Limb (tissue), 2 donors: Measurements from ENCODE around the gene CTAGE1.
"Not testable (repeated sequence)": the region's sequence is repeated elsewhere in the genome, so short reads cannot be mapped to it uniquely, and the experiment has no call there.

Experiments
- DNase-seq, 2 donors: peaks; one replicate each; pipeline ENCODE4 v3.0.0-alpha.2; 2016; ENCODE audit errors: extremely low spot score in 2 of 2

The CTAGE1 gene

GRCh38 chr18:22417496-22418188 lies at the start of gene CTAGE1:
Gene CTAGE1 (minus strand): TSS chr18:22417915. CDS start chr18:22417811, 104 bp downstream.
- DNase-seq: no peak

GRCh38 chr18:22466608-22467395 lies 49.1 kb upstream of the CTAGE1 start:
- no peak for DNase-seq

DNA sequence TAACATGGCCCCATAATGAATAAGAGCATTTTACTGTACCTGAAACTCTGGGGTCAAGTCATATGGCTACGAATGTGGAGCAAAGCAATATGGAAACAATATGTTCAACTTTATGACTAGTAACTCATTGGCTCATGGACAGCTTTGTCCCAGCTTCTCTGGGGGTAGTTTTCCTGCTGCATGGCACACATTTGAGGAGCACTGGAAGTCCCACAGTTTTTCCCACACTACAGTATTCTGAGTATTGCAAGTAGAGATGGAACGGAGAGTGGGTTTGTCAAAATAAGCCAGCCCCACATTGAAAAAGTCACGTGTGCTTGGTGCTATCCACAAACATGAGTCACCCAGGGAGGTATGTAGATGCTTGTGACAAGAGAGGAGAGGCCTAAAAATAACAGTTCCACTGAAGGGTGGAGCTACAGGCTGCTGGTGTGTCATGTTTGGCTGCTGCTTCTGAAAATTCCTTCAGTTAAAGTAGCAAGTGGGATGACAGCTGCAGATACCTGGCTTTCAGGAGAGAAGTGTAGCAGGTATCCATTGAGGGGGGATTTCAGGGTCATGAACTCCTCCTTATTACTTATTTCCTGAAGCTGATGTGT lies 48.2 kb upstream of the CTAGE1 start:
- DNase-seq: peak in 1 of 2 donors; percentile 27

GRCh38 chr18:22463076-22463475 lies 45.4 kb upstream of the CTAGE1 start:
- no peak for DNase-seq

DNA sequence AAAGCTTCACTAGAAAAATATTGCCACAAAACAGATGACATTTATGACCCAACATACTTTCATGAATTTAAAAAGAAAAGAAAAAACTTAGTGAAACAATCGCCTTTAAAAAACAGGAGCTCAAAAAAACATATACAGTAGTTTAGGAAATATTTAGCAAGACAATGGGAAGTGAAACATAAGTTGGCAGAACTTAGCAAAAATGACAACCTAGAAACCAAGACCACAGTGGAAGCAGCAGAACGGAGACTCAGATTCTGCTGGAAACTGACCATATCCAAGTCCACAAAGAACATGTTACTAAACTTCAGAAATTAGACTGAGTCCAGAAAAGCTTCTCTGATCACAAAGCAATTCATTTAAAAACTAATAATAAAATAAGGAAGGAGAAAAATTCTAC lies 41.8 kb upstream of the CTAGE1 start:
- no peak for DNase-seq

DNA sequence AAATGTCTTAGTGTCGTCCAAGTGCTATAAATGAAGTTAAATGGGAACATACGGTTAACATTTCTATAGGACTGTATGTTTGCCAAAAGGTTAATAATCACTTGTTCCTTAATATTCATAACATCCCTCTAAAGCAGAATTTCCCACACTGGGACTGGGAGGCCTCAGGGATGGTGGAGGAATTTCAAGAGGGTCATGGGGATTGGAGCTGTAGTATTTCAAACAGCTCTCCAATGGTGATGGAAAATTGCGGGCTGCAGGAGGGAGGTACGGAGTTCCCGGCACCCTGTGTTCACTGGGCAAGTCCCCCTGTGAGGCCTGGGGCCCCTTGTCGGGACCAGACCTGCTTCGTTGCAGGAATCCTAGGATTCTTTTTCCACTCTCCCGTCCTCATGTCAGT lies 39.8 kb upstream of the CTAGE1 start:
- peak in 1 of 2 donors; percentile 28 for DNase-seq

DNA sequence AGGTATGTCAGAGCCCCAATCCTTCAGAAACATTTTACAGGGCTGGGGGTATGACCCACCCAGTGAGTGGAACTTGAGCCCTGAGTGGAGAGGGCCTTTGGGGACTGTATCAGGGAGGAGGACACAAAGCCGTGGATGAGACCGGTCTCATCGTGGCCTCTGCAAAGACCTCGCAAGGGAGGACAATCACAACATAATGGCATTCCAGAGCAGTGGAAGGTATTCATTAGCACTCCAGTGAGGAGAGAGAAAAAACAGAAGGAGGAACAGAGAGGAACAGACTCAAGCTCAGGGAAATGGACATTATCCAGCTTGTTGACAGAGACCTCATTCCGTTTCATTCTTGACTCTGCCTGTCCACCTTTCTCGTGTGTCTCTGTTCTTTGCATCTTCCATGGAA lies 38.8 kb upstream of the CTAGE1 start:
- DNase-seq: no peak

- DNase-seq: no peak
These were observed 38.4 kb upstream of the CTAGE1 start for GRCh38 chr18:22456116-22456480.

- DNase-seq: no peak
These were observed 37.9 kb upstream of the CTAGE1 start for GRCh38 chr18:22455425-22456115.

GRCh38 chr18:22453315-22453714 lies 35.6 kb upstream of the CTAGE1 start:
- no peak for DNase-seq

DNA sequence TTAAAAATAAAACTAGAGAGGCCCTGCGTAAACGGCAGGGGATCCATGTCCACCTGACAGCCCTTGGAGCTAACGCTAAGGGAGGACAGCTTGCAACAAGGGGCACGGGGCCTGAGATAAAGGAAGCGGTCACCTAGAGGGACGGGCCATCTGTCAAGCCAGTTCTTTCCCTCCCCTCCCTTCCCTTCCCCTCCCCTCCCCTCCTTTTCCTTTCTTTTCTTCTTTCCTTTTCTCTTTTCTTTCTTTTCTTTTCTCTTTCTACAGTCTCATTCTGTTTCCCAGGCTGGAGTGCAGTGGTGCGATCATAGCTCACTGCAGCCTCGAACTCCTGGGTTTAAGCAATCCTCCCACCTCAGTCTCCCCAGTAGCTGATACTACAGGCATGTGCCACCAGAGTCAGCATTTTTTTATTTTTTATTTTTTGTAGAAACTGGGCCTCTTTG lies 34.5 kb upstream of the CTAGE1 start:
- no peak for DNase-seq

DNA sequence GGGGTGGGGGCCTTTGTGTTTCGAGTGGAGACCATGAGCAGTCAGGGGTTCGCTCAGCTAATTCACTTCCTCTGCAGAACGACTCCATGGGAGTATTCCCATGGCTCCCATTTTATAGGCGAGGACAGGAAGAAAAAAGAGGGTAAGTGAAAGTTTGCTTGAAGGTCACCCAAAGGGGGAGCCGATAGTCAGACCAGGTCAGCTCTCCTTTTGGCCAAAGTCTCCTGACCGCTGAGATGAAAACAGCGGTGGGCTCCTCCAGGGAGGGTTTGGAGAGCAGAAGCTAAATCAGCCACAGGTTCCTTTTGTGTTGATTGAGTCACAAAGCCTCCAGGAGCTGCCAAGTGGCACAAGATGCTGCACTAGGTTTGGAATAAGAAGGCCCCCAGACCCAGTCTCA lies 34.1 kb upstream of the CTAGE1 start:
- no peak for DNase-seq

DNA sequence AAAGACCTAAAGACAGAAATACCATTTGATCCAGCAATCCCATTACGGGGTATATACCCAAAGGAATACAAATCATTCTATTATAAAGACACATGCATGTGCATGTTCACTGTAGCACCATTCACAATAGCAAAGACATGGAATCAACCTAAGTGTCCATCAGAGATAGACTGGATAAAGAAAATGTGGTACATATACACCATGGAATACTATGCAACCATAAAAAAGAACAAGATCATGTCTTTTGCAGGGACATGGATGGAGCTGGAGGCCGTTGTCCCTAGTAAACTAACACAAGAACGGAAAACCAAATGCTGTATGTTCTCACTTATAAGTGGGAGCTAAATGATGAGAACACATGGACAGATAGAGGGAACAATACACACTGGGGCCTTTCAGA lies 33.1 kb upstream of the CTAGE1 start:
- DNase-seq: not testable (repeated sequence)

GRCh38 chr18:22450318-22450717 lies 32.6 kb upstream of the CTAGE1 start:
- DNase-seq: not testable (repeated sequence)

GRCh38 chr18:22449753-22450152 lies 32.0 kb upstream of the CTAGE1 start:
- DNase-seq: not testable (repeated sequence)

GRCh38 chr18:22448238-22448637 lies 30.5 kb upstream of the CTAGE1 start:
- DNase-seq: no peak

- DNase-seq: no peak
These were observed 30.1 kb upstream of the CTAGE1 start for GRCh38 chr18:22447792-22448191.

DNA sequence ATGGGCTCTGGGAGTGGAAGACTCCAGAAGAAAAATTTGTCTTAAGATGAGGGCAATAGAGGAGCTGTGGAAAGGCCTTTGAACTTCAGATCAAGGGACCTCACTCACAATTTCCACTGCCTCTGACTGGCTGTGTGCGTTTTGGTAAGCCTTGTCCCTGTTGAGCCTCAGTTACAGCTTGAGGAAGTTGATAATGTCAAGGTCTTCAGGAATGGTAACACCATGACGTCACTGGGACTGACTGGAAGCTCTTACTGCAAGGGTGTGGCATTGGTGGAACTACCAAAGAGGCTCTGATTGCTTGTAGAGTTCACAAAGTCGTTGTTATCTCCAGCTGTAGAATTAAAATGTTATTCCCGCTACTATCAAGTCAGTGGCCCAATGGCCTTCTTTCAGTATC lies 29.2 kb upstream of the CTAGE1 start:
- no peak for DNase-seq

- DNase-seq: no peak
These were observed 28.6 kb upstream of the CTAGE1 start for GRCh38 chr18:22446325-22446724.

- no peak for DNase-seq
These were observed 23.9 kb upstream of the CTAGE1 start for GRCh38 chr18:22441638-22442037.

GRCh38 chr18:22439447-22439846 lies 21.7 kb upstream of the CTAGE1 start:
- DNase-seq: no peak

DNA sequence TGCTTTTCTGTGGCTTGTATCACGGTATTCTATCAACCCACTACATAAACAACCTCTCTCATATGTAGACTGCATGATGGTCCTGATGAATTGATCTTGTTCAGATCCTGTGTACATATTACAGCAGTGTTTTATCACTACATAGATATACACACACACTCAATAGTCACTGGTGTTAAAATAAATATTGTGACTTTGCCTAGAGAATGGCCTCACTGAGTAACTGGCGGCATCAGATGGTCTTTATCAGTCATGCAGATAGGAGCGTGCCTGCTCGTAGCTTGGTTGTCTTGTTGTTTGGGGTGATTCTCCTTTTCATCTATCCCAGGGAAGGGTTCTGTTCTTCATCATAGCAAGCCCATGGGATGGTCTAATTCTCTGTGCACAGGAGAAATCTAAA lies 18.4 kb upstream of the CTAGE1 start:
- no peak for DNase-seq
